Naive thymus-derived CD4-positive, alpha-beta T cell (primary cell): ENCODE data around the gene PIP5K1B. TPM values are rescaled to one million over a fixed set of nuclear protein-coding genes. Genes with fewer than 3 reads are reported as not detected.
A peak's percentile ranks its signal among the peaks of the same experiment; 100 is the strongest.

Experiments
- ATAC-seq: fragments of 150-1000 bp; cut with Tn5 transposase; 2 replicates; pipeline ENCODE4 v1.10.0; 2021; ENCODE audit warnings: mild to moderate bottlenecking, moderate library complexity
- CTCF ChIA-PET: fragments of 350-600 bp; sonication (Branson Sonifier 250); formaldehyde crosslinking; loops from one replicate; lab custom pipeline; 2021; ENCODE audit warnings: antibody characterized with exemption; lab: Charles Lee
- POLR2A ChIA-PET: fragments of 350-600 bp; sonication (Branson Sonifier 250); formaldehyde crosslinking; loops from one replicate; lab custom pipeline; 2021; ENCODE audit warnings: antibody characterized with exemption, inconsistent platforms; lab: Charles Lee
- DNase-seq, 9 donors: peaks; one replicate each; pipeline versions ENCODE4 v3.0.0 to v3.0.0-alpha.2; 2020 to 2022; ENCODE audit warnings: mixed read lengths in 1 of 9
- H3K27ac ChIP-seq: one replicate; pipeline ENCODE4 v1.7.0; 2013; ENCODE audit warnings: mild to moderate bottlenecking, low read depth, low read length, moderate library complexity
- H3K27me3 ChIP-seq, 2 donors: one replicate each; pipeline ENCODE4 v1.7.0; 2013; ENCODE audit warnings: low read length in 2 of 2, mild to moderate bottlenecking in 2 of 2, moderate library complexity in 2 of 2; ENCODE audit not compliant: control insufficient read depth in 2 of 2, insufficient read depth in 2 of 2
- H3K36me3 ChIP-seq, 3 experiments: 1 replicate in 2 of 3; 2 replicates in 1 of 3; pipeline ENCODE4 v1.7.0; 2013; ENCODE audit warnings: low read length in 3 of 3, mild to moderate bottlenecking in 3 of 3, moderate library complexity in 1 of 3; ENCODE audit not compliant: insufficient read depth in 3 of 3, control insufficient read depth in 2 of 3
- H3K4me1 ChIP-seq, 2 donors: one replicate each; pipeline ENCODE4 v1.7.0; 2013; ENCODE audit warnings: low read length in 2 of 2, mild to moderate bottlenecking in 2 of 2, moderate library complexity in 1 of 2; ENCODE audit not compliant: control insufficient read depth in 2 of 2, insufficient read depth in 2 of 2
- H3K4me3 ChIP-seq: 2 replicates; pipeline ENCODE4 v1.7.0; 2013; ENCODE audit warnings: mild to moderate bottlenecking, low read length
- H3K9me3 ChIP-seq, 3 experiments: 1 replicate in 2 of 3; 2 replicates in 1 of 3; pipeline ENCODE4 v1.7.0; 2013; ENCODE audit warnings: low read length in 3 of 3; ENCODE audit not compliant: control insufficient read depth in 2 of 3
- H3K27ac Mint-ChIP-seq, 9 donors: one replicate each; pipeline ENCODE4 v1.8.0; 2020 to 2022; ENCODE audit warnings: mixed read lengths in 9 of 9, mild to moderate bottlenecking in 8 of 9, moderate library complexity in 5 of 9, inconsistent platforms in 2 of 9
- H3K27me3 Mint-ChIP-seq, 5 donors: one replicate each; pipeline ENCODE4 v1.8.0; 2021 to 2022; ENCODE audit warnings: mixed read lengths in 5 of 5, mild to moderate bottlenecking in 1 of 5
- H3K36me3 Mint-ChIP-seq, 5 donors: one replicate each; pipeline ENCODE4 v1.8.0; 2020 to 2022; ENCODE audit warnings: mixed read lengths in 5 of 5, mild to moderate bottlenecking in 3 of 5, inconsistent platforms in 1 of 5
- H3K4me1 Mint-ChIP-seq, 7 donors: one replicate each; pipeline ENCODE4 v1.8.0; 2020 to 2022; ENCODE audit warnings: mixed read lengths in 7 of 7, mild to moderate bottlenecking in 3 of 7, inconsistent platforms in 1 of 7
- H3K4me3 Mint-ChIP-seq, 10 donors: one replicate each; pipeline ENCODE4 v1.8.0; 2020 to 2022; ENCODE audit warnings: mild to moderate bottlenecking in 10 of 10, mixed read lengths in 10 of 10, moderate library complexity in 6 of 10, inconsistent platforms in 2 of 10
- H3K9me3 Mint-ChIP-seq, 11 donors: one replicate each; pipeline ENCODE4 v1.8.0; 2020 to 2022; ENCODE audit warnings: mixed read lengths in 11 of 11, mild to moderate bottlenecking in 4 of 11, inconsistent platforms in 1 of 11, moderate library complexity in 1 of 11
- intact Hi-C, 2 donors: fragments of 100-400 bp; cut with micrococcal nuclease; formaldehyde crosslinking; loops; one replicate each; pipeline ENCODE4 v1.15.1; 2023
- polyA plus RNA-seq, 2 donors: library from polyadenylated mRNA; unstranded; fragments of 300-500 nt; fragmentation: Illumina TruSeq; gene quantifications; one replicate each; pipeline ENCODE4 v1.2.3, GENCODE V29; 2021
- total RNA-seq, 6 experiments: library from RNA in 5 of 6; stranded (reverse) in 5 of 6; gene quantifications; 1 replicate in 5 of 6; 2 replicates in 1 of 6; pipeline ENCODE4 v1.2.3 and lab custom pipeline; 2021 to 2026

PIP5K1B gene
- total and polyA plus RNA-seq, 7 experiments from 2014 or later, result 0.08 to 4.2 (median 0.54) TPM

GRCh38 chr9:69030851-69031645, 326.0 kb downstream of the PIP5K1B start:
- peak overlapping the region in 2 of 10 donors; percentile 19 to 83 for H3K4me3 Mint-ChIP-seq
- ATAC-seq, result no peak
- CTCF ChIA-PET, result interaction anchor here (0.6 to 1.5 kb wide), 3 partner anchors 11 to 45 kb away, joined by 3 to 6 read pairs (median 4); no protein-coding TSS in a partner anchor
- H3K9me3 Mint-ChIP-seq, result peaks cover 0 to 9% (median 2%) of the 10 kb centered on the region in 11 donors
- H3K9me3 ChIP-seq, result no peaks in the 10 kb centered on the region
- no peaks in the 10 kb centered on the region for H3K27me3 ChIP-seq
- no peak overlapping the region for H3K27ac ChIP-seq
- H3K4me1 Mint-ChIP-seq, result peaks cover 31 to 86% (median 62%) of the 10 kb centered on the region in 7 donors
- peaks cover 0 to 11% (median 0%) of the 10 kb centered on the region in 5 donors for H3K36me3 Mint-ChIP-seq
- H3K27ac Mint-ChIP-seq, result peak overlapping the region in 8 of 9 donors; percentile 3 to 83 (median 39)
- POLR2A ChIA-PET, result interaction anchor here (0.7 kb wide), 1 partner anchor 99 kb away, joined by 3 read pairs; no protein-coding TSS in a partner anchor
- intact Hi-C loops, result loop anchor here in 1 of 2 donors (10.0 kb wide), 1 partner anchor 1224 kb away; the partner anchor contains the start of gene SMC5
- peaks cover 13 to 42% of the 10 kb centered on the region in 2 donors for H3K4me1 ChIP-seq
- no peaks in the 10 kb centered on the region for H3K36me3 ChIP-seq
- H3K27me3 Mint-ChIP-seq, result no peaks in the 10 kb centered on the region
- no peak overlapping the region for H3K4me3 ChIP-seq
- DNase-seq, result no peak

- Mint-ChIP-seq H3K4me1 (peaks cover 27 to 78% (median 53%) of the 10 kb centered on the region in 7 donors), H3K27me3 (no peaks in the 10 kb centered on the region)
- H3K36me3 ChIP-seq, result no peaks in the 10 kb centered on the region
These were observed 329.0 kb downstream of the PIP5K1B start for GRCh38 chr9:69034071-69034470.

GRCh38 chr9:69035438-69036308, 330.6 kb downstream of the PIP5K1B start, which contains the start of gene FXN:
Gene FXN, plus strand, starts transcription at chr9:69035752. Its CDS starts 31 bp downstream, at chr9:69035783.
- ChIA-PET POLR2A (interaction anchor here (0.5 to 1.8 kb wide), 9 partner anchors 7 to 1405 kb away, joined by 3 to 7 read pairs (median 3); no protein-coding TSS in a partner anchor), CTCF (interaction anchor here (0.6 to 3.5 kb wide), 16 partner anchors 8 to 440 kb away, joined by 3 to 23 read pairs (median 4); no protein-coding TSS in a partner anchor)
- peak within 1 kb of the TSS; percentile 73 for H3K27ac ChIP-seq
- intact Hi-C loops, result loop anchor here (1.0 to 10.0 kb wide), 12 partner anchors 7 to 1222 kb away; partner anchors contain the start of genes SMC5 (in 2 of the 2) and TJP2 (in 2 of the 2)
- peak within 1 kb of the TSS; percentile 72 for H3K4me3 ChIP-seq
- Mint-ChIP-seq H3K9me3 (no peaks in the 10 kb centered on the region), H3K27me3 (no peaks in the 10 kb centered on the region), H3K36me3 (peaks cover 0 to 4% (median 0%) of the 10 kb centered on the region in 5 donors), H3K4me3 (peak within 1 kb of the TSS; percentile 91 to 99 (median 97)), H3K4me1 (peaks cover 14 to 73% (median 38%) of the 10 kb centered on the region in 7 donors), H3K27ac (peak within 1 kb of the TSS; percentile 88 to 95 (median 91))
- ATAC-seq (peak; percentile 95), DNase-seq (peak; percentile 60 to 89 (median 81))
- no peaks in the 10 kb centered on the region for H3K9me3 ChIP-seq
- peaks cover 0 to under 1% (median 0%) of the 10 kb centered on the region in 3 experiments for H3K36me3 ChIP-seq
- peaks cover 9 to 16% of the 10 kb centered on the region in 2 donors for H3K4me1 ChIP-seq
- H3K27me3 ChIP-seq, result no peaks in the 10 kb centered on the region

More at GRCh38 chr9:69034071-69034470, 329.0 kb downstream of the PIP5K1B start:
- intact Hi-C loops, result loop anchor here in 1 of 2 donors (10.0 kb wide), 1 partner anchor 1221 kb away; the partner anchor contains the start of gene SMC5
- Histone ChIP-seq H3K27me3 (no peaks in the 10 kb centered on the region), H3K4me3 (no peak overlapping the region), H3K4me1 (peaks cover 11 to 29% of the 10 kb centered on the region in 2 donors), H3K9me3 (no peaks in the 10 kb centered on the region), H3K27ac (no peak overlapping the region)
- DNase-seq, result no peak
- peak overlapping the region in 7 of 10 donors; percentile 38 to 97 (median 75) for H3K4me3 Mint-ChIP-seq
- ATAC-seq, result no peak
- ChIA-PET POLR2A (interaction anchor here (0.6 to 1.0 kb wide), 3 partner anchors 9 to 466 kb away, joined by 3 read pairs; no protein-coding TSS in a partner anchor), CTCF (interaction anchor here (0.6 to 3.5 kb wide), 6 partner anchors 10 to 189 kb away, joined by 4 to 23 read pairs (median 6); no protein-coding TSS in a partner anchor)
- peaks cover 0 to 9% (median 2%) of the 10 kb centered on the region in 11 donors for H3K9me3 Mint-ChIP-seq
- peaks cover 0 to 12% (median 0%) of the 10 kb centered on the region in 5 donors for H3K36me3 Mint-ChIP-seq
- peak overlapping the region in 3 of 9 donors; percentile 17 to 59 (median 29) for H3K27ac Mint-ChIP-seq

GRCh38 chr9:69036309-69036708, 331.3 kb downstream of the PIP5K1B start:
- Histone ChIP-seq H3K4me1 (peaks cover 9 to 12% of the 10 kb centered on the region in 2 donors), H3K36me3 (peaks cover 0 to 5% (median 0%) of the 10 kb centered on the region in 3 experiments), H3K27ac (peak overlapping the region; percentile 73), H3K27me3 (no peaks in the 10 kb centered on the region), H3K4me3 (peak overlapping the region; percentile 72), H3K9me3 (no peaks in the 10 kb centered on the region)
- intact Hi-C loops, result loop anchor here (1.0 to 10.0 kb wide), 8 partner anchors 8 to 1221 kb away; partner anchors contain the start of genes SMC5 (in 2 of the 2) and TJP2 (in 1 of the 2)
- ChIA-PET POLR2A (interaction anchor here (0.5 to 1.8 kb wide), 6 partner anchors 8 to 1405 kb away, joined by 3 to 7 read pairs (median 4); no protein-coding TSS in a partner anchor), CTCF (interaction anchor here (0.6 to 3.5 kb wide), 9 partner anchors 9 to 440 kb away, joined by 3 to 23 read pairs (median 4); no protein-coding TSS in a partner anchor)
- H3K9me3 Mint-ChIP-seq, result no peaks in the 10 kb centered on the region
- peak overlapping the region; percentile 88 to 95 (median 91) for H3K27ac Mint-ChIP-seq
- peak overlapping the region; percentile 91 to 99 (median 97) for H3K4me3 Mint-ChIP-seq
- DNase-seq, result peak in 2 of 9 donors; percentile 16 to 35
- no peaks in the 10 kb centered on the region for H3K27me3 Mint-ChIP-seq
- H3K36me3 Mint-ChIP-seq, result peaks cover 2 to 6% (median 4%) of the 10 kb centered on the region in 5 donors
- peaks cover 13 to 72% (median 37%) of the 10 kb centered on the region in 7 donors for H3K4me1 Mint-ChIP-seq
- ATAC-seq, result peak; percentile 29

- no peak for ATAC-seq
- no peak for DNase-seq
- CTCF ChIA-PET, result interaction anchor here (0.6 to 3.5 kb wide), 7 partner anchors 13 to 441 kb away, joined by 3 to 23 read pairs (median 4); no protein-coding TSS in a partner anchor
- peaks cover 2 to 6% (median 4%) of the 10 kb centered on the region in 5 donors for H3K36me3 Mint-ChIP-seq
- H3K4me3 Mint-ChIP-seq, result peak overlapping the region; percentile 91 to 99 (median 97)
- Histone ChIP-seq H3K4me1 (peaks cover 9 to 12% of the 10 kb centered on the region in 2 donors), H3K36me3 (peaks cover 0 to 5% (median 0%) of the 10 kb centered on the region in 3 experiments), H3K9me3 (no peaks in the 10 kb centered on the region), H3K27ac (peak overlapping the region; percentile 73), H3K27me3 (no peaks in the 10 kb centered on the region), H3K4me3 (peak overlapping the region; percentile 72)
- POLR2A ChIA-PET, result interaction anchor here (0.9 to 2.1 kb wide), 5 partner anchors 8 to 17 kb away, joined by 3 to 7 read pairs (median 7); no protein-coding TSS in a partner anchor
- H3K9me3 Mint-ChIP-seq, result no peaks in the 10 kb centered on the region
- H3K27me3 Mint-ChIP-seq, result no peaks in the 10 kb centered on the region
- H3K27ac Mint-ChIP-seq, result peak overlapping the region; percentile 88 to 95 (median 91)
- peaks cover 13 to 69% (median 33%) of the 10 kb centered on the region in 7 donors for H3K4me1 Mint-ChIP-seq
- intact Hi-C loops, result loop anchor here (1.0 to 10.0 kb wide), 8 partner anchors 8 to 1221 kb away; partner anchors contain the start of genes SMC5 (in 2 of the 2) and TJP2 (in 1 of the 2)
These were observed 331.8 kb downstream of the PIP5K1B start for GRCh38 chr9:69036799-69037198.
